Trophoblast cell (in vitro differentiated cells and primary cell): ENCODE results near the gene AJAP1.

Experiments used
- DNase-seq, 2 donors: peaks; one replicate each; pipeline ENCODE4 v3.0.0-alpha.2; 2016
- H2AFZ ChIP-seq: 2 replicates; pipeline ENCODE4 v1.6.1; 2013; ENCODE audit warnings: low read length, moderate library complexity, mild to moderate bottlenecking; ENCODE audit not compliant: insufficient read depth, poor library complexity
- H2AK5ac ChIP-seq: 2 replicates; pipeline ENCODE4 v1.6.1; 2013; ENCODE audit warnings: mild to moderate bottlenecking, low read length
- H2BK120ac ChIP-seq: 2 replicates; pipeline ENCODE4 v1.6.1; 2013; ENCODE audit warnings: low read length, mild to moderate bottlenecking, moderate library complexity; ENCODE audit not compliant: insufficient read depth, poor library complexity
- H2BK12ac ChIP-seq: 2 replicates; pipeline ENCODE4 v1.6.1; 2013; ENCODE audit warnings: mild to moderate bottlenecking, low read length, moderate library complexity
- H2BK5ac ChIP-seq: 2 replicates; pipeline ENCODE4 v1.6.1; 2013; ENCODE audit warnings: low read length, low read depth, moderate library complexity, mild to moderate bottlenecking; ENCODE audit not compliant: poor library complexity
- H3K14ac ChIP-seq: 2 replicates; pipeline ENCODE4 v1.6.1; 2013; ENCODE audit warnings: mild to moderate bottlenecking, low read length
- H3K18ac ChIP-seq: 2 replicates; pipeline ENCODE4 v1.6.1; 2013; ENCODE audit warnings: mild to moderate bottlenecking, low read length
- H3K23ac ChIP-seq: 2 replicates; pipeline ENCODE4 v1.6.1; 2013; ENCODE audit warnings: low read length
- H3K27ac ChIP-seq: 2 replicates; pipeline ENCODE4 v1.5.1; 2013; ENCODE audit warnings: low read depth, mild to moderate bottlenecking, inconsistent platforms, low read length, moderate library complexity
- H3K27me3 ChIP-seq: 2 replicates; pipeline ENCODE4 v1.6.1; 2013; ENCODE audit warnings: inconsistent platforms, mild to moderate bottlenecking, low read length, moderate library complexity; ENCODE audit not compliant: insufficient read depth
- H3K36me3 ChIP-seq, 2 experiments: 1 replicate in 1 of 2; 2 replicates in 1 of 2; pipeline ENCODE4 v1.6.1; 2013; ENCODE audit warnings: low read length in 2 of 2, mild to moderate bottlenecking in 2 of 2, moderate library complexity in 1 of 2; ENCODE audit not compliant: insufficient read depth in 2 of 2, control insufficient read depth in 1 of 2
- H3K4ac ChIP-seq: 2 replicates; pipeline ENCODE4 v1.6.1; 2013; ENCODE audit warnings: low read depth, mild to moderate bottlenecking, low read length, moderate library complexity
- H3K4me1 ChIP-seq, 2 experiments: 1 replicate in 1 of 2; 2 replicates in 1 of 2; pipeline ENCODE4 v1.6.1; 2013; ENCODE audit warnings: low read length in 2 of 2, mild to moderate bottlenecking in 2 of 2, moderate library complexity in 1 of 2; ENCODE audit not compliant: insufficient read depth in 2 of 2, control insufficient read depth in 1 of 2
- H3K4me2 ChIP-seq: 2 replicates; pipeline ENCODE4 v1.6.1; 2013; ENCODE audit warnings: inconsistent platforms, mild to moderate bottlenecking, low read length, moderate library complexity
- H3K4me3 ChIP-seq: 2 replicates; pipeline ENCODE4 v1.5.1; 2013; ENCODE audit warnings: mild to moderate bottlenecking, low read depth, low read length, inconsistent platforms
- H3K79me1 ChIP-seq: one replicate; pipeline ENCODE4 v1.6.1; 2013; ENCODE audit warnings: low read length
- H3K79me2 ChIP-seq: 2 replicates; pipeline ENCODE4 v1.6.1; 2013; ENCODE audit warnings: low read length, mild to moderate bottlenecking; ENCODE audit not compliant: control insufficient read depth, insufficient read depth, poor library complexity
- H3K9ac ChIP-seq: 2 replicates; pipeline ENCODE4 v1.6.1; 2013; ENCODE audit warnings: mild to moderate bottlenecking, low read length
- H3K9me3 ChIP-seq: 2 replicates; pipeline ENCODE4 v1.6.1; 2013; ENCODE audit warnings: low read depth, mild to moderate bottlenecking, control low read depth, inconsistent platforms, low read length; ENCODE audit not compliant: insufficient read depth
- H4K12ac ChIP-seq: 2 replicates; pipeline ENCODE4 v1.6.1; 2013; ENCODE audit warnings: low read depth, mild to moderate bottlenecking, low read length, moderate library complexity
- H4K8ac ChIP-seq: 2 replicates; pipeline ENCODE4 v1.6.1; 2013; ENCODE audit warnings: low read depth, mild to moderate bottlenecking, low read length, moderate library complexity
- H4K91ac ChIP-seq: one replicate; pipeline ENCODE4 v1.6.1; 2013; ENCODE audit warnings: low read depth, mild to moderate bottlenecking, low read length, moderate library complexity
- whole genome bisulfite sequencing: extraction: QIAGEN DNeasy Blood & Tissue Kit; methylation state at CpG from one replicate; pipeline ENCODE4 v1.1.7; 2013; ENCODE audit warnings: missing lambda C conversion rate; ENCODE audit not compliant: insufficient read length, insufficient coverage; ENCODE audit errors: extremely low coverage; 5-methylcytosine and 5-hydroxymethylcytosine counted together

AJAP1 gene

GRCh38 chr1:4794020-4794780 is 139.8 kb downstream of the AJAP1 start:
- DNase-seq, result no peak
- peaks cover 9% of the 10 kb centered on the region for H3K9me3 ChIP-seq
- H3K14ac ChIP-seq, result no peak overlapping the region

GRCh38 chr1:4796161-4797015 is 142.0 kb downstream of the AJAP1 start:
- no peak overlapping the region for H3K4ac ChIP-seq
- no peak overlapping the region for H3K4me3 ChIP-seq
- H3K9ac ChIP-seq, result no peak overlapping the region

More at GRCh38 chr1:4794020-4794780, 139.8 kb downstream of the AJAP1 start:
- Histone ChIP-seq H3K23ac (no peak overlapping the region), H3K79me1 (no peaks in the 10 kb centered on the region), H3K4ac (no peak overlapping the region), H2BK12ac (no peak overlapping the region), H2AK5ac (no peak overlapping the region), H3K4me2 (no peak overlapping the region), H3K9ac (no peak overlapping the region), H3K18ac (no peak overlapping the region), H3K4me3 (no peak overlapping the region), H4K12ac (no peak overlapping the region), H2AFZ (no peak overlapping the region), H3K4me1 (no peaks in the 10 kb centered on the region), H4K8ac (no peak overlapping the region), H3K27me3 (no peaks in the 10 kb centered on the region), H2BK120ac (no peak overlapping the region), H4K91ac (no peak overlapping the region), H3K79me2 (no peaks in the 10 kb centered on the region), H3K36me3 (no peaks in the 10 kb centered on the region), H2BK5ac (no peak overlapping the region), H3K27ac (no peak overlapping the region)
- WGBS, result no CpG with 5 or more reads among the region's 6 CpGs

GRCh38 chr1:4797016-4797410 is 142.6 kb downstream of the AJAP1 start:
- no peaks in the 10 kb centered on the region for H3K79me1 ChIP-seq
- no peak overlapping the region for H3K4me2 ChIP-seq
- no peak overlapping the region for H3K9ac ChIP-seq
- no peak overlapping the region for H2BK120ac ChIP-seq
- H2BK12ac ChIP-seq, result no peak overlapping the region
- no peak overlapping the region for H2BK5ac ChIP-seq
- H3K4ac ChIP-seq, result no peak overlapping the region
- H2AK5ac ChIP-seq, result no peak overlapping the region
- no peak overlapping the region for H3K4me3 ChIP-seq
- WGBS, result no CpG with 5 or more reads among the region's 6 CpGs
- H3K27me3 ChIP-seq, result no peaks in the 10 kb centered on the region
- H4K8ac ChIP-seq, result no peak overlapping the region
- no peak overlapping the region for H4K91ac ChIP-seq
- no peak overlapping the region for H3K27ac ChIP-seq
- no peak overlapping the region for H3K14ac ChIP-seq
- H3K23ac ChIP-seq, result no peak overlapping the region
- H3K36me3 ChIP-seq, result no peaks in the 10 kb centered on the region
- no peaks in the 10 kb centered on the region for H3K79me2 ChIP-seq
- H2AFZ ChIP-seq, result no peak overlapping the region
- H3K9me3 ChIP-seq, result peaks cover 20% of the 10 kb centered on the region
- no peak overlapping the region for H4K12ac ChIP-seq
- DNase-seq, result no peak
- no peak overlapping the region for H3K18ac ChIP-seq
- no peaks in the 10 kb centered on the region for H3K4me1 ChIP-seq

More at GRCh38 chr1:4796161-4797015, 142.0 kb downstream of the AJAP1 start:
- H3K4me2 ChIP-seq, result no peak overlapping the region
- no peak overlapping the region for H3K18ac ChIP-seq
- H2BK120ac ChIP-seq, result no peak overlapping the region
- H3K23ac ChIP-seq, result no peak overlapping the region
- no peak overlapping the region for H2BK5ac ChIP-seq
- no peak overlapping the region for H2AK5ac ChIP-seq
- H3K79me2 ChIP-seq, result no peaks in the 10 kb centered on the region
- no peaks in the 10 kb centered on the region for H3K4me1 ChIP-seq
- H2BK12ac ChIP-seq, result no peak overlapping the region
- H3K27me3 ChIP-seq, result no peaks in the 10 kb centered on the region
- no peak overlapping the region for H3K27ac ChIP-seq
- H3K36me3 ChIP-seq, result no peaks in the 10 kb centered on the region
- no peak overlapping the region for H4K91ac ChIP-seq
- H4K12ac ChIP-seq, result no peak overlapping the region
- H4K8ac ChIP-seq, result no peak overlapping the region
- no CpG with 5 or more reads among the region's 11 CpGs for WGBS
- H3K14ac ChIP-seq, result no peak overlapping the region
- no peak overlapping the region for H2AFZ ChIP-seq
- peaks cover 14% of the 10 kb centered on the region for H3K9me3 ChIP-seq
- no peak for DNase-seq
- H3K79me1 ChIP-seq, result no peaks in the 10 kb centered on the region

- no peak overlapping the region for H2BK12ac ChIP-seq
- H3K79me2 ChIP-seq, result no peaks in the 10 kb centered on the region
- no peak overlapping the region for H4K12ac ChIP-seq
- H3K23ac ChIP-seq, result no peak overlapping the region
- no peak overlapping the region for H3K4ac ChIP-seq
- WGBS, result no CpG with 5 or more reads among the region's 5 CpGs
- H3K27me3 ChIP-seq, result no peaks in the 10 kb centered on the region
- H3K4me2 ChIP-seq, result no peak overlapping the region
- H2AK5ac ChIP-seq, result no peak overlapping the region
- peaks cover 21% of the 10 kb centered on the region for H3K9me3 ChIP-seq
- no peak overlapping the region for H3K14ac ChIP-seq
- H3K27ac ChIP-seq, result no peak overlapping the region
- no peak overlapping the region for H3K9ac ChIP-seq
- no peak overlapping the region for H4K91ac ChIP-seq
- H3K4me1 ChIP-seq, result no peaks in the 10 kb centered on the region
- H3K18ac ChIP-seq, result no peak overlapping the region
- H2BK120ac ChIP-seq, result no peak overlapping the region
- H3K79me1 ChIP-seq, result no peaks in the 10 kb centered on the region
- no peak overlapping the region for H3K4me3 ChIP-seq
- no peak for DNase-seq
- no peak overlapping the region for H2AFZ ChIP-seq
- H3K36me3 ChIP-seq, result no peaks in the 10 kb centered on the region
- no peak overlapping the region for H4K8ac ChIP-seq
- no peak overlapping the region for H2BK5ac ChIP-seq
These were observed 143.0 kb downstream of the AJAP1 start for GRCh38 chr1:4797429-4797828.
